WTC11 (cell line): ENCODE measurements around the gene HIGD1B. TPM values are rescaled to one million over a fixed set of nuclear protein-coding genes. Genes with fewer than 3 reads are reported as not detected.

Experiments used
- EMX1 ChIP-seq: fragments of 250-450 bp; sonication (Bioruptor Pico); IDR thresholded peaks from 2 replicates; pipeline ENCODE4 v1.8.0; 2021; ENCODE audit warnings: mild to moderate bottlenecking
- GTF2I ChIP-seq: fragments of 250-450 bp; sonication (Bioruptor Pico); conservative IDR thresholded peaks from 2 replicates; pipeline ENCODE4 v1.4.0; 2021; ENCODE audit warnings: mild to moderate bottlenecking
- MYBL2 ChIP-seq: sonication (generic); formaldehyde crosslinking; IDR thresholded peaks from 2 replicates; pipeline ENCODE4 v1.8.1; 2023; ENCODE audit warnings: mild to moderate bottlenecking, moderate library complexity, missing genetic modification reagents
- NFYB ChIP-seq: sonication (generic); formaldehyde crosslinking; conservative IDR thresholded peaks from 2 replicates; pipeline ENCODE4 v1.8.0; 2022; ENCODE audit warnings: low read depth, missing genetic modification reagents
- NR1H2 ChIP-seq: sonication (generic); formaldehyde crosslinking; IDR thresholded peaks from 2 replicates; pipeline ENCODE4 v1.9.0; 2021; ENCODE audit warnings: mild to moderate bottlenecking, moderate library complexity, missing genetic modification reagents
- NR2C2 ChIP-seq: sonication (generic); formaldehyde crosslinking; IDR thresholded peaks from 2 replicates; pipeline ENCODE4 v1.8.0; 2022; ENCODE audit warnings: mild to moderate bottlenecking, missing genetic modification reagents
- RORB ChIP-seq: fragments of 250-450 bp; sonication (Bioruptor Pico); IDR thresholded peaks from 2 replicates; pipeline ENCODE4 v1.9.0; 2021; ENCODE audit warnings: mild to moderate bottlenecking
- SOX15 ChIP-seq: fragments of 250-450 bp; sonication (Bioruptor Pico); IDR thresholded peaks from 2 replicates; pipeline ENCODE4 v1.9.0; 2021; ENCODE audit warnings: mild to moderate bottlenecking
- TEAD1 ChIP-seq: sonication (generic); formaldehyde crosslinking; IDR thresholded peaks from 2 replicates; pipeline ENCODE4 v1.8.0; 2022; ENCODE audit warnings: mild to moderate bottlenecking, missing genetic modification reagents
- TEAD4 ChIP-seq: sonication (generic); formaldehyde crosslinking; IDR thresholded peaks from 2 replicates; pipeline ENCODE4 v1.8.0; 2022; ENCODE audit warnings: mild to moderate bottlenecking, missing genetic modification reagents
- ZNF317 ChIP-seq: sonication (generic); formaldehyde crosslinking; IDR thresholded peaks from 2 replicates; pipeline ENCODE4 v1.8.1; 2023; ENCODE audit warnings: low read depth, mild to moderate bottlenecking, moderate library complexity, missing genetic modification reagents, borderline replicate concordance
- total RNA-seq: library from RNA; stranded (reverse); gene quantifications from 3 replicates; pipeline ENCODE4 v1.2.3, GENCODE V29; 2021
- TF ChIP-seq, protein P1 (sequence below): sonication (generic); formaldehyde crosslinking; IDR thresholded peaks from 2 replicates; pipeline ENCODE4 v1.8.0; 2022; ENCODE audit warnings: missing genetic modification reagents
- TF ChIP-seq, protein P2 (sequence below): fragments of 250-450 bp; sonication (Bioruptor Pico); IDR thresholded peaks from 2 replicates; pipeline ENCODE4 v1.8.0; 2021; ENCODE audit warnings: mild to moderate bottlenecking
- TF ChIP-seq, protein P3 (sequence below): sonication (generic); formaldehyde crosslinking; IDR thresholded peaks from 2 replicates; pipeline ENCODE4 v1.8.1; 2023; ENCODE audit warnings: mild to moderate bottlenecking, missing genetic modification reagents
- TF ChIP-seq, protein P4 (sequence below): sonication (generic); formaldehyde crosslinking; IDR thresholded peaks from 2 replicates; pipeline ENCODE4 v1.8.0; 2022; ENCODE audit warnings: mild to moderate bottlenecking, missing genetic modification reagents
- TF ChIP-seq, protein P5 (sequence below): sonication (generic); formaldehyde crosslinking; conservative IDR thresholded peaks from 2 replicates; pipeline ENCODE4 v1.8.1; 2023; ENCODE audit warnings: mild to moderate bottlenecking, low read depth, missing genetic modification reagents, moderate library complexity

HIGD1B gene
- total RNA-seq, 1 experiment from 2014 or later = not detected

DNA sequence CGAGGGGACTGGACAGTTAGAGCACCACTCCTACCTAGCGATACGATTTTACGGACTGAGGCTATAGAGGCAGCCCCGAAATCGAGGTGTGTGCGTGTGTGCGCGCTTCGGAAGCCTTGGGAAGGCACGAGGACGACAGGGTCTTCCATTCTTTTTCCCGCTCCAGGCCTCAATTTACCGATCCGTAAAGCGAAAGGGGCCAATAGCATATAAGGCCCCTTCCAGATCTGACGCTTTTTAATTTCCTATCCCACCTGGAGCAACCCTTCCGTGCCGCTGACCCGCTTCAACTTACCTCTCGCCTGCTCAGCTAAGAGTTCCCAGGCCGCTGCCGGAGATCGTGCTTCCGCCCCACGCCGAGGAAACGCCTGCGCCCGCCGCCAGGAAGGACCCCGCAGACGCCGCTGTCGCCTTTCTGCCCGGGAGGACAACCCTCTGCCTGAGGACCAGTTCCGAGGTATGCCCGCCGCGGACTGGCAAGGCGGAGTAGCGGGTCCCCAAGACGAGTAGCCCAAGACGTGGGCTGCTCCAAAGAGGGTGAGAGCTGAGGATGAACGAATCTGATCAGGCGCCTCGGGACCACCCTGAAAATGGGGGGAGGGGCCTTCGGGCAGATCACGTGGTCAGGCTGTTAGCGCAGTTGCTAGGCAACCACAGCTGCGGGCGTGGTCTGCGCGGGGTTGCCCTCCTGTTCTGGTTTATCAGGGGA lies 51.5 kb downstream of the HIGD1B start, which contains the start of gene EFTUD2 (continued):
- TF ChIP-seq, protein P1, sequence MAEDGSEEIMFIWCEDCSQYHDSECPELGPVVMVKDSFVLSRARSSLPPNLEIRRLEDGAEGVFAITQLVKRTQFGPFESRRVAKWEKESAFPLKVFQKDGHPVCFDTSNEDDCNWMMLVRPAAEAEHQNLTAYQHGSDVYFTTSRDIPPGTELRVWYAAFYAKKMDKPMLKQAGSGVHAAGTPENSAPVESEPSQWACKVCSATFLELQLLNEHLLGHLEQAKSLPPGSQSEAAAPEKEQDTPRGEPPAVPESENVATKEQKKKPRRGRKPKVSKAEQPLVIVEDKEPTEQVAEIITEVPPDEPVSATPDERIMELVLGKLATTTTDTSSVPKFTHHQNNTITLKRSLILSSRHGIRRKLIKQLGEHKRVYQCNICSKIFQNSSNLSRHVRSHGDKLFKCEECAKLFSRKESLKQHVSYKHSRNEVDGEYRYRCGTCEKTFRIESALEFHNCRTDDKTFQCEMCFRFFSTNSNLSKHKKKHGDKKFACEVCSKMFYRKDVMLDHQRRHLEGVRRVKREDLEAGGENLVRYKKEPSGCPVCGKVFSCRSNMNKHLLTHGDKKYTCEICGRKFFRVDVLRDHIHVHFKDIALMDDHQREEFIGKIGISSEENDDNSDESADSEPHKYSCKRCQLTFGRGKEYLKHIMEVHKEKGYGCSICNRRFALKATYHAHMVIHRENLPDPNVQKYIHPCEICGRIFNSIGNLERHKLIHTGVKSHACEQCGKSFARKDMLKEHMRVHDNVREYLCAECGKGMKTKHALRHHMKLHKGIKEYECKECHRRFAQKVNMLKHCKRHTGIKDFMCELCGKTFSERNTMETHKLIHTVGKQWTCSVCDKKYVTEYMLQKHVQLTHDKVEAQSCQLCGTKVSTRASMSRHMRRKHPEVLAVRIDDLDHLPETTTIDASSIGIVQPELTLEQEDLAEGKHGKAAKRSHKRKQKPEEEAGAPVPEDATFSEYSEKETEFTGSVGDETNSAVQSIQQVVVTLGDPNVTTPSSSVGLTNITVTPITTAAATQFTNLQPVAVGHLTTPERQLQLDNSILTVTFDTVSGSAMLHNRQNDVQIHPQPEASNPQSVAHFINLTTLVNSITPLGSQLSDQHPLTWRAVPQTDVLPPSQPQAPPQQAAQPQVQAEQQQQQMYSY (CRISPR knock-in tag) = no peak
- TF ChIP-seq SOX15 = no peak
- no peak for TF ChIP-seq NR1H2 (CRISPR knock-in tag)
- TF ChIP-seq RORB (CRISPR knock-in tag) = no peak
- no peak for TF ChIP-seq EMX1 (CRISPR knock-in tag)
- TF ChIP-seq, protein P2, sequence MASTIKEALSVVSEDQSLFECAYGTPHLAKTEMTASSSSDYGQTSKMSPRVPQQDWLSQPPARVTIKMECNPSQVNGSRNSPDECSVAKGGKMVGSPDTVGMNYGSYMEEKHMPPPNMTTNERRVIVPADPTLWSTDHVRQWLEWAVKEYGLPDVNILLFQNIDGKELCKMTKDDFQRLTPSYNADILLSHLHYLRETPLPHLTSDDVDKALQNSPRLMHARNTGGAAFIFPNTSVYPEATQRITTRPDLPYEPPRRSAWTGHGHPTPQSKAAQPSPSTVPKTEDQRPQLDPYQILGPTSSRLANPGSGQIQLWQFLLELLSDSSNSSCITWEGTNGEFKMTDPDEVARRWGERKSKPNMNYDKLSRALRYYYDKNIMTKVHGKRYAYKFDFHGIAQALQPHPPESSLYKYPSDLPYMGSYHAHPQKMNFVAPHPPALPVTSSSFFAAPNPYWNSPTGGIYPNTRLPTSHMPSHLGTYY (CRISPR knock-in tag) = 0 out of 2 replicates have a peak, but pooled peaks have one; percentile 59
- TF ChIP-seq, protein P3, sequence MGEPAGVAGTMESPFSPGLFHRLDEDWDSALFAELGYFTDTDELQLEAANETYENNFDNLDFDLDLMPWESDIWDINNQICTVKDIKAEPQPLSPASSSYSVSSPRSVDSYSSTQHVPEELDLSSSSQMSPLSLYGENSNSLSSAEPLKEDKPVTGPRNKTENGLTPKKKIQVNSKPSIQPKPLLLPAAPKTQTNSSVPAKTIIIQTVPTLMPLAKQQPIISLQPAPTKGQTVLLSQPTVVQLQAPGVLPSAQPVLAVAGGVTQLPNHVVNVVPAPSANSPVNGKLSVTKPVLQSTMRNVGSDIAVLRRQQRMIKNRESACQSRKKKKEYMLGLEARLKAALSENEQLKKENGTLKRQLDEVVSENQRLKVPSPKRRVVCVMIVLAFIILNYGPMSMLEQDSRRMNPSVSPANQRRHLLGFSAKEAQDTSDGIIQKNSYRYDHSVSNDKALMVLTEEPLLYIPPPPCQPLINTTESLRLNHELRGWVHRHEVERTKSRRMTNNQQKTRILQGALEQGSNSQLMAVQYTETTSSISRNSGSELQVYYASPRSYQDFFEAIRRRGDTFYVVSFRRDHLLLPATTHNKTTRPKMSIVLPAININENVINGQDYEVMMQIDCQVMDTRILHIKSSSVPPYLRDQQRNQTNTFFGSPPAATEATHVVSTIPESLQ (CRISPR knock-in tag) = no peak
- TF ChIP-seq GTF2I (CRISPR knock-in tag) = no peak
- TF ChIP-seq TEAD1 (CRISPR knock-in tag) = peak; percentile 92
- no peak for TF ChIP-seq NR2C2 (CRISPR knock-in tag)
- TF ChIP-seq TEAD4 (CRISPR knock-in tag) = no peak
- TF ChIP-seq, protein P4, sequence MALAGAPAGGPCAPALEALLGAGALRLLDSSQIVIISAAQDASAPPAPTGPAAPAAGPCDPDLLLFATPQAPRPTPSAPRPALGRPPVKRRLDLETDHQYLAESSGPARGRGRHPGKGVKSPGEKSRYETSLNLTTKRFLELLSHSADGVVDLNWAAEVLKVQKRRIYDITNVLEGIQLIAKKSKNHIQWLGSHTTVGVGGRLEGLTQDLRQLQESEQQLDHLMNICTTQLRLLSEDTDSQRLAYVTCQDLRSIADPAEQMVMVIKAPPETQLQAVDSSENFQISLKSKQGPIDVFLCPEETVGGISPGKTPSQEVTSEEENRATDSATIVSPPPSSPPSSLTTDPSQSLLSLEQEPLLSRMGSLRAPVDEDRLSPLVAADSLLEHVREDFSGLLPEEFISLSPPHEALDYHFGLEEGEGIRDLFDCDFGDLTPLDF (CRISPR knock-in tag) = no peak
- 0 out of 2 replicates have a peak, but pooled peaks have one; percentile 76 for TF ChIP-seq MYBL2
- TF ChIP-seq NFYB (CRISPR knock-in tag) = no peak
- no peak for TF ChIP-seq ZNF317 (CRISPR knock-in tag)
- TF ChIP-seq, protein P5, sequence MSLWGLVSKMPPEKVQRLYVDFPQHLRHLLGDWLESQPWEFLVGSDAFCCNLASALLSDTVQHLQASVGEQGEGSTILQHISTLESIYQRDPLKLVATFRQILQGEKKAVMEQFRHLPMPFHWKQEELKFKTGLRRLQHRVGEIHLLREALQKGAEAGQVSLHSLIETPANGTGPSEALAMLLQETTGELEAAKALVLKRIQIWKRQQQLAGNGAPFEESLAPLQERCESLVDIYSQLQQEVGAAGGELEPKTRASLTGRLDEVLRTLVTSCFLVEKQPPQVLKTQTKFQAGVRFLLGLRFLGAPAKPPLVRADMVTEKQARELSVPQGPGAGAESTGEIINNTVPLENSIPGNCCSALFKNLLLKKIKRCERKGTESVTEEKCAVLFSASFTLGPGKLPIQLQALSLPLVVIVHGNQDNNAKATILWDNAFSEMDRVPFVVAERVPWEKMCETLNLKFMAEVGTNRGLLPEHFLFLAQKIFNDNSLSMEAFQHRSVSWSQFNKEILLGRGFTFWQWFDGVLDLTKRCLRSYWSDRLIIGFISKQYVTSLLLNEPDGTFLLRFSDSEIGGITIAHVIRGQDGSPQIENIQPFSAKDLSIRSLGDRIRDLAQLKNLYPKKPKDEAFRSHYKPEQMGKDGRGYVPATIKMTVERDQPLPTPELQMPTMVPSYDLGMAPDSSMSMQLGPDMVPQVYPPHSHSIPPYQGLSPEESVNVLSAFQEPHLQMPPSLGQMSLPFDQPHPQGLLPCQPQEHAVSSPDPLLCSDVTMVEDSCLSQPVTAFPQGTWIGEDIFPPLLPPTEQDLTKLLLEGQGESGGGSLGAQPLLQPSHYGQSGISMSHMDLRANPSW (CRISPR knock-in tag) = 0 out of 2 replicates have a peak, but pooled peaks have one; percentile 51
- TF ChIP-seq, all 79 proteins: peak for 25

Other genes starting within 250 kb of the HIGD1B start
- gene MEIOC, start 191.4 kb upstream of the HIGD1B start, total RNA-seq = 4.4 to 8.3 TPM (median 5.0 TPM) in 3 replicates
- 32.4 to 37.9 TPM (median 32.6 TPM) in 3 replicates for gene CCDC43, start 158.1 kb upstream of the HIGD1B start, total RNA-seq
- gene DBF4B, start 139.2 kb upstream of the HIGD1B start, total RNA-seq = 32.2 to 35.5 TPM (median 32.9 TPM) in 3 replicates
- 3.0 to 4.1 TPM (median 3.2 TPM) in 3 replicates for gene ADAM11, start 88.9 kb upstream of the HIGD1B start, total RNA-seq
- 102 to 107 TPM (median 104 TPM) in 3 replicates for gene GJC1, start 17.6 kb upstream of the HIGD1B start, total RNA-seq
- gene EFTUD2, start 51.6 kb downstream of the HIGD1B start, total RNA-seq = 128 to 162 TPM (median 148 TPM) in 3 replicates
- 1.5 to 2.2 TPM (median 1.6 TPM) in 3 replicates for gene GFAP, start 67.6 kb downstream of the HIGD1B start, total RNA-seq
- 62.2 to 82.2 TPM (median 66.3 TPM) in 3 replicates for gene KIF18B, start 99.9 kb downstream of the HIGD1B start, total RNA-seq
- 13.4 to 16.8 TPM (median 15.6 TPM) in 3 replicates for gene C1QL1, start 120.4 kb downstream of the HIGD1B start, total RNA-seq
- 57.7 to 59.2 TPM (median 58.7 TPM) in 3 replicates for gene DCAKD, start 203.7 kb downstream of the HIGD1B start, total RNA-seq
- 152 to 162 TPM (median 153 TPM) in 3 replicates for gene NMT1, start 213.4 kb downstream of the HIGD1B start, total RNA-seq